ENCODE data around the gene MRPS14. TPM values are rescaled to one million over a fixed set of nuclear protein-coding genes. Genes with fewer than 3 reads are reported as not detected.

The MRPS14 gene
- total and polyA plus RNA-seq, 2 donors (not counting 1 experiment from before 2014, with no cell fraction given), result 31.6 to 39.5 TPM

GRCh38 chr1:175043824-175044223 lies 20.6 kb upstream of the MRPS14 start:
- H3K4me2 ChIP-seq (ENCODE audit: extremely low read depth, insufficient read depth, low read length), result no peak overlapping the region
- no peak overlapping the region for H3K4me3 ChIP-seq (replicated peaks in 1 of 4; ENCODE audit: control extremely low read depth in 1 of 4, insufficient read depth in 1 of 4, low read depth in 3 of 4, low read length in 4 of 4)
- H4K20me1 ChIP-seq (ENCODE audit: control insufficient read depth, extremely low read depth, insufficient read depth, low read length), result no peaks in the 10 kb centered on the region
- no peak for DNase-seq (ENCODE audit: low read depth in 2 of 2)
- no peak overlapping the region for H3K9ac ChIP-seq (ENCODE audit: insufficient read depth, low read length)
- no peaks in the 10 kb centered on the region for H3K36me3 ChIP-seq (ENCODE audit: control insufficient read depth, insufficient read depth, low read length)
- H3K27ac ChIP-seq (ENCODE audit: insufficient read depth, low read length), result no peak overlapping the region
- no peaks in the 10 kb centered on the region for H3K4me1 ChIP-seq (ENCODE audit: control insufficient read depth, extremely low read depth, insufficient read depth, low read length)
- H3K79me2 ChIP-seq (ENCODE audit: control insufficient read depth, insufficient read depth, low read length), result no peaks in the 10 kb centered on the region
- no peak overlapping the region for H2AFZ ChIP-seq (ENCODE audit: low read length)
- no peaks in the 10 kb centered on the region for H3K27me3 ChIP-seq (ENCODE audit: control insufficient read depth, insufficient read depth, low read length)
- TF ChIP-seq EZH2 (IDR thresholded peaks at IDR 0.05; ENCODE audit: low read length, missing control alignments) (no peak), CTCF (conservative IDR thresholded peaks at IDR 0.05 in 1 of 2, IDR thresholded peaks at IDR 0.05 in 1 of 2; ENCODE audit: low read depth in 1 of 2, low read length in 2 of 2) (no peak)
- no peaks in the 10 kb centered on the region for H3K9me3 ChIP-seq (ENCODE audit: control insufficient read depth, insufficient read depth, low read depth, low read length)

GRCh38 chr1:175042650-175043049 lies 19.4 kb upstream of the MRPS14 start:
- Histone ChIP-seq H3K36me3 (ENCODE audit: control insufficient read depth, insufficient read depth, low read length) (no peaks in the 10 kb centered on the region), H3K4me3 (replicated peaks in 1 of 4; ENCODE audit: control extremely low read depth in 1 of 4, insufficient read depth in 1 of 4, low read depth in 3 of 4, low read length in 4 of 4) (no peak overlapping the region), H2AFZ (ENCODE audit: low read length) (no peak overlapping the region), H3K9ac (ENCODE audit: insufficient read depth, low read length) (no peak overlapping the region), H4K20me1 (ENCODE audit: control insufficient read depth, extremely low read depth, insufficient read depth, low read length) (no peaks in the 10 kb centered on the region), H3K4me1 (ENCODE audit: control insufficient read depth, extremely low read depth, insufficient read depth, low read length) (no peaks in the 10 kb centered on the region), H3K27ac (ENCODE audit: insufficient read depth, low read length) (no peak overlapping the region), H3K9me3 (ENCODE audit: control insufficient read depth, insufficient read depth, low read depth, low read length) (no peaks in the 10 kb centered on the region), H3K79me2 (ENCODE audit: control insufficient read depth, insufficient read depth, low read length) (no peaks in the 10 kb centered on the region), H3K27me3 (ENCODE audit: control insufficient read depth, insufficient read depth, low read length) (no peaks in the 10 kb centered on the region), H3K4me2 (ENCODE audit: extremely low read depth, insufficient read depth, low read length) (no peak overlapping the region)
- DNase-seq (ENCODE audit: low read depth in 2 of 2), result no peak
- TF ChIP-seq EZH2 (IDR thresholded peaks at IDR 0.05; ENCODE audit: low read length, missing control alignments) (no peak), CTCF (conservative IDR thresholded peaks at IDR 0.05 in 1 of 2, IDR thresholded peaks at IDR 0.05 in 1 of 2; ENCODE audit: low read depth in 1 of 2, low read length in 2 of 2) (no peak)

- H3K4me1 ChIP-seq (ENCODE audit: control insufficient read depth, extremely low read depth, insufficient read depth, low read length), result no peaks in the 10 kb centered on the region
- TF ChIP-seq EZH2 (IDR thresholded peaks at IDR 0.05; ENCODE audit: low read length, missing control alignments) (no peak), CTCF (conservative IDR thresholded peaks at IDR 0.05 in 1 of 2, IDR thresholded peaks at IDR 0.05 in 1 of 2; ENCODE audit: low read depth in 1 of 2, low read length in 2 of 2) (no peak)
Observed at GRCh38 chr1:175040324-175040879, 17.2 kb upstream of the MRPS14 start.

More at GRCh38 chr1:175040324-175040879, 17.2 kb upstream of the MRPS14 start:
- Histone ChIP-seq H2AFZ (ENCODE audit: low read length) (no peak overlapping the region), H3K9me3 (ENCODE audit: control insufficient read depth, insufficient read depth, low read depth, low read length) (no peaks in the 10 kb centered on the region), H3K27ac (ENCODE audit: insufficient read depth, low read length) (no peak overlapping the region), H3K36me3 (ENCODE audit: control insufficient read depth, insufficient read depth, low read length) (no peaks in the 10 kb centered on the region), H3K79me2 (ENCODE audit: control insufficient read depth, insufficient read depth, low read length) (no peaks in the 10 kb centered on the region), H3K27me3 (ENCODE audit: control insufficient read depth, insufficient read depth, low read length) (no peaks in the 10 kb centered on the region), H3K4me3 (replicated peaks in 1 of 4; ENCODE audit: control extremely low read depth in 1 of 4, insufficient read depth in 1 of 4, low read depth in 3 of 4, low read length in 4 of 4) (no peak overlapping the region), H4K20me1 (ENCODE audit: control insufficient read depth, extremely low read depth, insufficient read depth, low read length) (no peaks in the 10 kb centered on the region), H3K4me2 (ENCODE audit: extremely low read depth, insufficient read depth, low read length) (no peak overlapping the region), H3K9ac (ENCODE audit: insufficient read depth, low read length) (no peak overlapping the region)
- DNase-seq (ENCODE audit: low read depth in 2 of 2), result no peak
